ENCODE data around the gene ADCY1.
"Not testable (repeated sequence)": the region's sequence is repeated elsewhere in the genome, so short reads cannot be mapped to it uniquely, and the experiment has no call there.

Gene ADCY1

DNA sequence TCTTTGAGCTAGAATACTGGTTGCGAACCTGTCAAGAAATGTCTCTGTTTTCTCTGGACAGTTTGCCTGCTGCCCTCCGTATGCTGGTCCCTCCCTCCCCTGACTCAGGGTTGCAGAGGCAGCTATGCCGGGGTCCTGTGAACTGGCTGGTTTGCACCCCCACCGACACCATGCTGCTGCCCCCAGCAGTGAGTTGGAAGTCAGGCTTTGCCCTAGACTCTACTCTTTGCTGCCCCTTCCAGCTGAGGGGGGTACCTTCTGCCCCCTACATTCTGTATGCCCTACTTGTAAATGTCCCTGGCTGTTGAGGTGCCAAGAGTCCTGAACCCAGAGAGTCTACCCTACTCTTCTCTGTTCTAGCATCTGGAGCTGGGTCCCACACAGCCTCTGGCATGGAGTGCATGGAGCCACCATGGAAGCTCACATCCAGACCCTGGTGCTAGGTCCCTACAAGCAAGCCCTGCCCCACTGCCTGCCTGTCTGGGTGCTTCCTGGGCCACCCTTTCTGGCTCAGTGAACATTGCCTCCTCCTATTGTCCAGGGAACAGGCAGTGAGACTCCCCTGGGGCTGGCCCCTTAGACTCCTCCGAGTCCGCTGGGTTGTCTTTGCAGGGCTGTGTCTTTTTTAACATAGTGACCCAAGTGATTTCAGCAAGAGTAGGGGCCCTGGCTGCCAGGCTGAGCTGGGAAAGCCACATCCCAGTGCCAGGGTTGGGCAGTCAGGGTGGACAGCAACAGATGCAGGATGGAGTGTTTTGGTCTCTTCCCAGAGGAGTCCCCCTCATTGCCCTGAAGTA is 138.9 kb downstream of the ADCY1 start:
- DNase-seq (ENCODE audit: low spot score): no peak

- DNase-seq (ENCODE audit: low spot score): no peak
These were observed 139.7 kb downstream of the ADCY1 start for GRCh38 chr7:45713669-45714520.

DNA sequence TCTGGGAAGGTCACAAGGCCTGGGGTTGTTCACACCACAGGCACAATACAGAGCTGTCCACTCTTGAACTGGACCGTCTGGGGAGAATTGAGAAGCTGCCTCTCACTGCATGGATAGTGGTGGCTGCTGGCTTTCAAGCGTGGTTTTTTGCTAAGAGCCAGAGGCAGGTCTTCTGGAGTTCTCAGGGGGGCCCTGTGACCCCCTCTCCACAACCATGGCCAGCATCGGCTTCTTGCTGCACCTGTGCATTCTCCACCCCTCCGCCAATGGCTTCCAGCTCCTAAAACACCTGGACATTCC is 140.3 kb downstream of the ADCY1 start:
- no peak for DNase-seq (ENCODE audit: low spot score)

DNA sequence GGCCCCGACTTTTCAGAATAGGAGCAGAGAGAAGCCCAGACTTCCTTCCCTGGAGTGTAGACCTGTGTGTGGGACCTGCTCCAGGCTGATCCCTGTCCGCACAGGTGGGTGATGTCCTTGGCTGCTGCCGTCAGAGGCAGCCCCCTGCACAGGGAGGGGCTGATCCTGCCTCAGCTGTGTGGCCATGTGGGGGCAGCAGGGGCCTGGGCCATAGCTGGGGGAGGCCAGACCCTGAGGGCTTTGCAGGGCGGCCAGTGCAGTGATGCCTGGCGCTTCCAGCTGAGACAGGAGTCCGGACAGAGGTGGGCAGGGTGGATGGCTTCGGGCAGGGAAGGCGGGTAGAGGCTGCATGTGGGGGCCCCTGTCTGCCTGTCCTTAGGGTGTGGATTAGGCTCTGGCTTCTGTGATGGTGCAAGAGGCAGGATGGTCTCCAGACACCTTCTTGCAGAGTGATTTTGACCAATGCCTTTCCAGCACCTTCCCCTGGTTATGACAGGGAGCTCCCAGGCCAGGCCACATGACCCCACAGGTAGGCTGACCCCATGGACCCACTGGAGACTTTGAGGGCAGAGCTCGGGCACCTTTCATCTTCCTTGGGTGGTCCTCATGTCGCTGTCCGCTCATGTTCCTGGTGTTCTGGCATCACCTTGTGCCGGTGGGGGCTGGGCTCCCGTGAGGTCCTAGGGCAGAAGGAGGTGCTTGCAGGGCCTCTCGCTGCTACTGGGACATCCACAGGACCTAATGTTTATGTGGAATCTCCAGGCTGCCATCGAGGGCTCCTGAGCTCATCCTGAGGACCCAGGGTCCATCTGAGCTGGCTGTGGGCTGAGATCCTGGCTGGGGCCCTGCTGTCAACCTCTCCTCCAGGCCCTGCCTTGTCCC is 141.5 kb downstream of the ADCY1 start:
- no peak for DNase-seq (ENCODE audit: low spot score)

DNA sequence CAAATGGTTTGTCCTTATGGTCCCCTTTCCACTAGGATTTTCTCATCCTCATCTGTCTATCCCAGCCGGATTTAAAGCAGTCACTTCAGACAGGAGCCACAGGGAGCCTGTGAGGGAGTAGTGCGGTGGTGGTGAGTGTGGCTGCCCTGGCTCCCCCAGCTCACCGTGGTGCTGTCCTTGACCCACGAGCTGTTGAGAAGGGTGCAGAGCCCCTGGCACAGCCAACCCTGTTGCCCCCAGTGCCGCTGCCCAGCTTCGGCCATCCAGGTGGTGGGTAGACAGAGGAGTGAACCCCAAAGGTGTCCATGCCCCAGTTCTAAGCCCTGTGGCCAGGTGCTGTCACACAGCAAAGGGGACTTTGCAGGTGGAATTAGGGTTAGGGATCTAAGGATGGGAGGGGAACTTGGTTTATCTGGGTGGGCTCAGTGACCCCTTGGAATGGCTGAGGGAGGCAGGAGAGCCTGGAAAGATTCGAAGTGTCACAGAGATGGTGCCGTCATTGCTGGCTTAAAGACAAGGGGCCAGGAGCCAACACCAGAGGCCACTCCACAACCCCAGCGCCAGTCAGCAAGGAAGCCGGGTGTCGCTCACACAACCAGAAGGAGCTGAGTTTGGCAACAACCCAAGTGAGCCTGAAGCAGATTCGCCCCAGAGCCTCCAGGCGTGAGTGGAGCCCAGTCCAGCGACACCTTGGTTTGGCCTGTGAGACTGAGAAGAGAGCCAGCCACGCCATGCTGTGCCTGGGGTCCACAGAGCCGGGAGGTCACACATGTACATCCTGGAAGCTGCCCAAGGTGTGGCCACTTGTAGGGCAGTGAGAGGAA is 142.4 kb downstream of the ADCY1 start:
- DNase-seq (ENCODE audit: low spot score): no peak

DNA sequence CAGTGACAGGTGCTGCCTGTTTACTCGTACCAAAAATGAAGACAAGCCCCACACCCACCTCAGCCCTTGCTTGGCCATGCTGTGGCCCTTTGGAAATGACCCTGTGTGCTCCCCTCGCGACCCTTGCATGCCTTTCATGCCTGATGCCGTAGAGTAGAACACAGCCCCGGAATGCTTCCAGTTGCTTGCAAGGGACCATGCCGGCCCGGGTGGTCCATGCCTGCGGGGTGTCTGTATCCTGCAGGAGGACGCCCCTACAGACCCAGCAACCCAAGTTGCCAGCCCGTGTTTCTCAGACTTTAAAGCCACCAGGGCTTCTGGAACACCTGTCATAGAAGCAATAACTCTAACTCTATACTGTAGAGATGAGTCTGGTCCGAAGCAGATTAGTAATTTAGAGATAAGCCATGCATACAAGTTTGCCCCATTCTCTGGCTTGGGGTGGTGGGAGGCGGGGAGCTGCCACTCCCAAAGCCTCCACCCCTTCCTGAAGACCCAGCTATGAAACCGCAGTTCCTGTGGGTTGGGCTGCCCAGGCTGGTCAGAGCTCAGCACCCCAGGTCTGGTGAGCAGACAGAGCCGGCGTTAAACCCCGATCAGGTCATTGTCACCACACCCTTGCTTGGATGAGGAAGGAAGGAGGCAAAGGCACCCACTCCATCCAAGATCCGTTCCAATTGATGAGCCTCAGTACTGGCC is 143.5 kb downstream of the ADCY1 start:
- DNase-seq (ENCODE audit: low spot score): no peak

DNA sequence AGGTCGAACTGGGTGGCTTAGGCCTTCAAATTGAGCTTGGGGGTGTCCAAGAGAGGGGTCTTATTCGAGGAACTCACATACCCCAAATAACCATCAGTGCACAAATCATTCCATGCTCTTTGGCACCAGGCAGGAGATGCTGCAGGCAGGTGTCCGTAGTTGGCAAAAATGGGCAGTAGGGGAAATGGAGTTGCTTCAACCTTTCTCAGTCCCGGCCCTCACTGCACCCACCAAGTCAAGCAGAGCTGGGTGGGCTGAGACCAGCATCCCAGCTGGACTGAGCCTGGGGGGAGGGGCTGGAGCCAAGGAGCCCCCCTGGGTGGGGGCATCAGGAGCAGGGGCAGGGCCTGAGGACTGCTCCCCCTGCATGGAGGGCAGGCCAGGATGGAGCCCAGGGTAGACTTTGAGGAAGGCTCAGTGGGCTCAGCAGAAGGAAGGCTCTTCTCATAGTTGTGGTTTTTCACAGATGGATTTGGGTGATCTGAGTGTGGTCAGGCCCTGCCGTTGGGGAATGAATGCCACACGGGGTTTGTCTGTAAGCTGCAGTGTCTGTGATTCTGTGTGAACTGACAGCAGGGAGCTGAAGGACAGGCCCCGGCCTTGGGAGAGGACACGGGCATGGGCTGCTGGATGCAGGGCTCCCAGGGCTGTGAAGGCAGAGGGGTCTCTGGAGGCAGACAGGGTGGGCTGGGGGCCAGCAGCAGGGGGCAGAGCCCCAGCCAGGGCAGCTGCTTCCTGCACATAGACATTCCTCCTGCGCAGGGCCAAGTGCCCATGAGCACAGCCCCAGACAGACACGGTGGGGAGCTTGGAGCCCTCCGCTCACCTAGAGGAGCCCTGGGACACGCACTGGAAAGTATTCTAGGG is 144.5 kb downstream of the ADCY1 start:
- DNase-seq (ENCODE audit: low spot score): no peak

- no peak for DNase-seq (ENCODE audit: low spot score)
These were observed 146.8 kb downstream of the ADCY1 start for GRCh38 chr7:45720989-45721388.

DNA sequence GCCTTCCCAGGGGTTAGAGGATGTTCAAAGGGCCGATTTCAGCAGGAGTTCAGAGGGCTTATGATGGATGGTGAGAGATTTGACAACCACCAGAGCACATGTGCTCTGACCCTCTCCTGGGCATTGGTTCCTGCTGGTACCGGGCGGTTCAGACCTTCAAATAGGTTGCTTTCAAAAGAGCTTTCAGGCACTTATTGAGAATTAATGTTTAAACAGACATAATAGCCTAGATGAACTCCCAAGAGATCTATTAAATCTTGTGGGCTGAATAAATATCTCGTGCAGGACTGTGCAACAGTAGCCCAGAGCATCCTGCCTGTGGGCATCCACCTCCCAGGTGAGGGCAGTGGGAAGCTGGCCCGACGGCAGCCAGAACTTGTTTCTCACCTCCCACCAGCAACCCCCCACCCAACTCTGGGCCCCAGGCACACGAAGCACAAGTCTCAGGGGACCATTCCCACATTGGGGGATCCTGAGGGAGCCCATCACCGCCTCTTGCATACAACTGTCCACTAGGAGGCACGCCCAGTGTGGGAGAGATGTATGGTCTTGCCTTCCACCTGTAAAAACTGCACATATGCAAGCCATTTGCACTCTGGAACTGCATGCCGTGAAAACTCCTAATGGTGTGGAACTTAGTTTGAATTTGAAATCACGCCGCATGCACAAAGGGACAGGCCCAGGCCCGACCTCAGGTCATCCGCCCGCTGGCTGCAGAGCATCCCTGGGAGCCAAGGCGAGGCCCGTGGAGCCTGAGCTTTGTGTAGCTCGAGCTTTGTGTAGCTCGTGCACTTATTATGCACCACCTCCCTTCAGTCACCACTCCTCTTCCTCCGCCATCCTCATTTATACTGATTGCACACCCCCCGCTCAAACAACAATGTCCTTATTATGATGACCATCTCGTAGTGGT is 147.8 kb downstream of the ADCY1 start:
- no peak for DNase-seq (ENCODE audit: low spot score)

DNA sequence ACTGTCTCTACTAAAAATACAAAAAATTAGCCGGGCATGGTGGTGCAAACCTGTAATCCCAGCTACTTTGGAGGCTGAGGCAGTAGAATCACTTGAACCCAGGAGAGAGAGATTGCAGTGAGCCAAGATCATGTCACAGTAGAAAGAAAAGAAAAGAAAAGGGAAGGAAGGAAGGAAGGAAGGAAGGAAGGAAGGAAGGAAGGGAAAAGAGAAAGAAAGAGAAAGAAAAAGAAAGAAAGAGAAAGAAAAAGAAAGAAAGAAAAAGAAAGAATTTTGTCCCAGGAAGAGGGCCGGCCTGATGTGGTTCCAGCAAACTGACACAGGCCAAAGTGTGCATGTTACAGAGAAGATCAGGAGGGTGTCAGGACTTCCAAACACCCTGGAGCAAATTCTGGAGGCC is 151.1 kb downstream of the ADCY1 start:
- DNase-seq (ENCODE audit: low spot score): not testable (repeated sequence)

GRCh38 chr7:45726883-45727282 is 152.7 kb downstream of the ADCY1 start:
- DNase-seq (ENCODE audit: low spot score): no peak

DNA sequence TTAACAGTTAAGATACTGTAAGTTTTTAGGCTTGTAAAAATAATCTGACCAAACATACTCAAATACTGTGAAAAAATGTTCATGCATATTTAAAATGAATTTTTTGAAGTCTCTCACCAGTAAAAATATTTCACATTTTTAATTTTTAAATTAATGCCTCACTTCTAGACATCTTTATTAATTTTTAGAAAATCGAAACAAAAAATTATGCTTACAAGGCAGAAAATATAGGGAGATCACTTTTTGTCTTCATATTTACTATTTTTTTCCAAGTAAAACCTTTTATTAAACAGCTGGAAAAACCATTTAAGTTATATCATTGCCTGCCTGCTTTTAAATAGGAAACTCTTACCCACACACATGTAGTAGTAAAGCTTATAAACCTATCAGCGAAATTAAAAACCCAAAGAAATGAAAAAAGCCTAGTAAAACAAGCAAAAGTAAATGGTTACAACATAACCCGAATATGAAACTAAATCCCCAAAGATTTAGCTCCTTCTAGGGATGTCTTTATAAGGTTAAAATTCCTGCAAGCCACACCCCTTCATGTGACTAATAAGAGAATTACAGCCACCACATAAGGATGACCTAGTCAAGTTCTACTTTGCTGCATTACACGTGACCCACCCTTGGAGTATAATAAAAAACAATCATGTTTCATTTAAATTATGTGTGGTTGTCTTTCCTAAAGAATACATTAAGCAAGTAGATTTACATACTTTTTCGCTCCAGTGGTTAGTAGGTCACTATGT is 157.7 kb downstream of the ADCY1 start:
- not testable (repeated sequence) for DNase-seq (ENCODE audit: low spot score)

DNA sequence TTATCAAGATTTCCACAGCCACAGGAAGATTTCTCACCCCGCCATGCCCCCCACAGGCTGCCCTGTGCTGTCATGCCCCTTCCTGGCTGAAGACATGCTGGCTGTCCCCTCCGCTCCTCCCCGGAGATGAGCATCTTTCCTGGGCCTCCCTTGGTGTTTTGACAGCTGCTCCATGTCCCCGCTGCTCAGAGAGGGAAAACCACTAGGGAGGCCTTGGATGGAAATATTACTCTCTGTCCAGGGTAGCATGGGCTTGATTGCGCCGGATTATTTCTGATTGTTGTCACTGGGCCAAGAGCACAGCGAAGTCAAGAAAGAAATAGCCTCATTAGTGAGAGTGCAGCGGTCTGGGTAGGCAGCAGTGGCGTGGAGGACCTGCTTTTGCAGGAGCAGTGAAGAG is 164.8 kb downstream of the ADCY1 start:
- DNase-seq (ENCODE audit: low spot score): peak; percentile 12

DNA sequence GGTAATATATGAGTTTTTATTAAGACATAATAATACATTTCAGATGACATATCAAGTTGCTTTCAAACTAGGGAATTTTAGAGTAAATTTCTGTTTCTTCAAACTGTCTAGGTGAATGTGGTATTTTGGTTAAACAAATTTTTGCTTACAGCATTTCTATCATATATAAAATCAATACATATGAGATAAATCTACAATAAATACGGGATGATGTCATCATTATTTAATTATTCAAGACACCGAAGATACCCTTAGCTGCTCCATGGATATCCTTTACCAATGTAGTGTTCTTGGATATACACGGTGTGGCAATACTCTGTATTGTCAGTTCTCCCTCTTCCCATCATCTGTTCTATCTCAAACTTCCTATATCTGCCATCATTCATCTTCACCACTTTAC is 166.4 kb downstream of the ADCY1 start:
- DNase-seq (ENCODE audit: low spot score): not testable (repeated sequence)

DNA sequence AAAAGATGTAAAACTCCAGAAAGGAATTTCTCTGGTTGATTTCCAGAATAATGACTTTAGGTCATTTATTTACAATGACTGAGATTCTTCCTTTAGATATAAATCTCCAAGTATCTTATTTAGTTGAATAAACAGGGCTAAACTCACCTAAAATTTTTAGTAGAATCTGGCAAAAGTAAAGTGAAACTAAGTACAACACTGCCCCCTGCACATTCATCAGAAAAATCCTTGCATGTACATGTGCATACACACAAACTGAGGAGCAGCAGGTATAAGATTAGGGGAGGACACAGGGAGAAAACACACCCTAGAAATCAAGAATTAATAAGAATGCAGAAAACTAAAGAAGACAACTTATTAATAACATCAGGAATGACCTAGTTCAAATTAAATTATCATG is 174.8 kb downstream of the ADCY1 start:
- peak; percentile 13 for DNase-seq (ENCODE audit: low spot score)

- DNase-seq (ENCODE audit: low spot score): not testable (repeated sequence)
These were observed 177.2 kb downstream of the ADCY1 start for GRCh38 chr7:45751352-45751751.

DNA sequence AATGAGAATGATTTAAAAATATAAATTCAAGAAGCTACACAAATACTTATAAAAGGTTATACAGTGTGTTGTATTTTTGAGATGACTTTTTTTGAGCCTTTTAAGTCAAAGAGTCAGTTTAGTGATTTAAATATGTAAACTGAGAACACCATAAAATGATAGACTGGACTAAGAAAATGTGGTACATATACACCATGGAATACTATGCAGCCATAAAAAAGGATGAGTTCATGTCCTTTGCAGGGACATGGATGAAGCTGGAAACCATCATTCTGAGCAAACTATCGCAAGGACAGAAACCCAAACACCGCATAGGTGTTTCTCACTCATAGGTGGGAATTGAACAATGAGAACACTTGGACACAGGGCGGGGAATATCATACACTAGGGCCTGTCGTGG is 182.2 kb downstream of the ADCY1 start:
- DNase-seq (ENCODE audit: low spot score): not testable (repeated sequence)

GRCh38 chr7:45756757-45757156 is 182.6 kb downstream of the ADCY1 start:
- not testable (repeated sequence) for DNase-seq (ENCODE audit: low spot score)
